K562 (cell line): Measurements from ENCODE around the gene CCDC7. TPM values are rescaled to one million over a fixed set of nuclear protein-coding genes. Genes with fewer than 3 reads are reported as not detected.

ENCODE experiments used
- ATAC-seq: fragments of 200-7000 bp; cut with Tn5 transposase; 3 replicates; pipeline ENCODE4 v1.9.1; 2020; ENCODE audit warnings: moderate library complexity
- BruUV-seq: library from RNA; stranded (reverse); fragments of 400-500 nt; replicated peaks from 2 replicates; lab custom pipeline; 2021; lab: Mats Ljungman, UMichigan
- CTCF ChIA-PET: fragments of 300-600 bp; formaldehyde crosslinking; extraction: SDS; loops from one replicate; lab custom pipeline; 2021; ENCODE audit warnings: low intra/inter-chr PET ratio; lab: Yijun Ruan, JAX
- POLR2A ChIA-PET: fragments of 300-600, 350-650 bp; sonication (Branson Sonifier 250); formaldehyde crosslinking; extraction: SDS; loops from one replicate; lab custom pipeline; 2021; ENCODE audit warnings: antibody characterized with exemption, inconsistent platforms; lab: Yijun Ruan, JAX
- DNase-seq, 4 experiments: peaks; one replicate each; pipeline versions ENCODE4 v3.0.0 to v3.0.0-alpha.2; 2011 to 2018; ENCODE audit warnings: low spot score in 3 of 4, mixed read lengths in 3 of 4; ENCODE audit errors: extremely low read depth in 1 of 4
- FAIRE-seq: peaks from 2 replicates; lab custom pipeline; 2011; peaks lifted over from hg19 to GRCh38; lab: Jason Lieb, UNC
- H2AFZ ChIP-seq: 2 replicates; pipeline ENCODE4 v1.6.0; 2011; ENCODE audit warnings: low read depth, low read length, control low read depth, inconsistent platforms
- H3K27ac ChIP-seq: fragments of 200-600 bp; 3 replicates; pipeline ENCODE4 v1.8.0; 2011; ENCODE audit warnings: low read depth, mild to moderate bottlenecking, control low read depth, inconsistent platforms, low read length, moderate library complexity, mixed read lengths; ENCODE audit errors: extremely low read depth
- H3K27me3 ChIP-seq, 2 experiments: fragments of 300-600 bp in 1 of 2; 2 replicates in 1 of 2; 3 replicates in 1 of 2; pipeline versions ENCODE4 v1.6.0 to v1.8.0; 2011; ENCODE audit warnings: inconsistent platforms in 2 of 2, low read length in 2 of 2, mild to moderate bottlenecking in 1 of 2, mixed read lengths in 1 of 2, moderate library complexity in 1 of 2; ENCODE audit not compliant: control insufficient read depth in 2 of 2, insufficient read depth in 2 of 2
- H3K36me3 ChIP-seq: fragments of 300-600 bp; 3 replicates; pipeline ENCODE4 v1.8.0; 2011; ENCODE audit warnings: mild to moderate bottlenecking, low read length, inconsistent platforms; ENCODE audit not compliant: control insufficient read depth, insufficient read depth
- H3K4me1 ChIP-seq, 2 experiments: fragments of 200-600 bp in 1 of 2; replicated peaks in 1 of 2; 2 replicates in 1 of 2; 3 replicates in 1 of 2; pipeline versions ENCODE4 v1.5.1 to v1.8.0; 2011; ENCODE audit warnings: inconsistent platforms in 2 of 2, low read length in 2 of 2, mild to moderate bottlenecking in 1 of 2, mixed read lengths in 1 of 2, moderate library complexity in 1 of 2; ENCODE audit not compliant: control insufficient read depth in 2 of 2, insufficient read depth in 2 of 2
- H3K4me2 ChIP-seq: 2 replicates; pipeline ENCODE4 v1.6.1; 2011; ENCODE audit warnings: low read length, control low read depth, inconsistent platforms, mixed read lengths; ENCODE audit not compliant: insufficient read depth
- H3K4me3 ChIP-seq: fragments of 200-600 bp; sonication (generic), shearing (Covaris generic); 2 replicates; pipeline ENCODE4 v1.5.1; 2016; ENCODE audit warnings: control low read depth, inconsistent platforms
- H3K79me2 ChIP-seq: fragments of 200-600 bp; 3 replicates; pipeline ENCODE4 v1.8.0; 2011; ENCODE audit warnings: low read length, inconsistent platforms; ENCODE audit not compliant: control insufficient read depth, insufficient read depth
- H3K9ac ChIP-seq, 2 experiments: 2 replicates each; pipeline versions ENCODE4 v1.6.0 to v1.6.1; 2011; ENCODE audit warnings: low read depth in 2 of 2, low read length in 2 of 2, control low read depth in 1 of 2, inconsistent platforms in 1 of 2, mild to moderate bottlenecking in 1 of 2, mixed read lengths in 1 of 2; ENCODE audit not compliant: insufficient read depth in 1 of 2
- H3K9me1 ChIP-seq: one replicate; pipeline ENCODE4 v1.6.0; 2011; ENCODE audit warnings: inconsistent platforms, mild to moderate bottlenecking, low read length, moderate library complexity; ENCODE audit not compliant: control insufficient read depth, insufficient read depth
- H3K9me3 ChIP-seq: replicated peaks from 2 replicates; pipeline ENCODE4 v1.5.1; 2011; ENCODE audit warnings: low read depth, low read length, inconsistent platforms; ENCODE audit not compliant: control insufficient read depth, insufficient read depth
- H4K20me1 ChIP-seq: replicated peaks from 2 replicates; pipeline ENCODE4 v1.6.1; 2011; ENCODE audit warnings: low read length, inconsistent platforms, mixed read lengths; ENCODE audit not compliant: control insufficient read depth, insufficient read depth
- MTF1 ChIP-seq: fragments of 250-450 bp; sonication (Bioruptor Pico); IDR thresholded peaks from 2 replicates; pipeline ENCODE4 v1.9.0; 2021; ENCODE audit warnings: moderate library complexity, mild to moderate bottlenecking, inconsistent platforms, borderline replicate concordance
- MXI1 ChIP-seq: IDR thresholded peaks from 2 replicates; pipeline ENCODE4 v1.6.1; 2011; ENCODE audit warnings: low read depth, mild to moderate bottlenecking, improper control_type of control experiment, low read length
- SIRT6 ChIP-seq: IDR thresholded peaks from one replicate; pipeline ENCODE4 v1.6.1; 2012; ENCODE audit warnings: low read depth, mild to moderate bottlenecking, control low read depth, inconsistent platforms, low read length, moderate library complexity
- in situ Hi-C: fragments of 300-500 bp; cut with MboI; formaldehyde crosslinking; loops from 4 replicates; pipeline ENCODE4 v1.15.0; 2018; ENCODE audit warnings: inconsistent platforms, mixed read lengths
- intact Hi-C: fragments of 100-400 bp; cut with micrococcal nuclease; formaldehyde crosslinking; loops from 2 replicates; pipeline ENCODE4 v1.14.2; 2022
- polyA plus RNA-seq, 8 experiments: library from polyadenylated mRNA; depleted of rRNA in 4 of 8; stranded (reverse) in 5 of 8; unstranded in 3 of 8; fragments of >200 nt; fragmentation: Nextera tagmentation in 2 of 8; fragmentation: Illumina TruSeq in 1 of 8; extraction: Ambion mirVana in 2 of 8; extraction: Trizol in 1 of 8; gene quantifications; 2 replicates each; pipeline versions ENCODE4 v1.2.1 to v1.2.3, GENCODE V29; 2011 to 2014; ENCODE audit warnings: inconsistent platforms in 1 of 8, missing spikeins in 1 of 8
- total RNA-seq, 7 experiments: library from RNA; depleted of rRNA in 6 of 7; stranded (reverse); fragments of >200 nt in 6 of 7; fragmentation: Illumina TruSeq in 2 of 7; extraction: Trizol in 2 of 7; gene quantifications; 2 replicates each; pipeline versions ENCODE4 v1.2.1 to v1.2.3, GENCODE V29; 2011 to 2021; ENCODE audit warnings: low replicate concordance in 1 of 7
- TF ChIP-seq, protein P1 (sequence below): fragments of 250-450 bp; sonication (Bioruptor Pico); IDR thresholded peaks from 2 replicates; pipeline ENCODE4 v1.8.0; 2022; ENCODE audit warnings: moderate library complexity, mild to moderate bottlenecking, inconsistent platforms
- TF ChIP-seq, protein P2 (sequence below): sonication (generic); formaldehyde crosslinking; IDR thresholded peaks from 2 replicates; pipeline ENCODE4 v1.8.1; 2023; ENCODE audit warnings: mild to moderate bottlenecking, missing genetic modification reagents

CCDC7 gene
- total and polyA plus RNA-seq, 9 of the 15 experiments (the other 6 are each of a cell fraction or from before 2014, with no cell fraction given), result 1.5 to 6.6 (median 2.7) TPM

DNA sequence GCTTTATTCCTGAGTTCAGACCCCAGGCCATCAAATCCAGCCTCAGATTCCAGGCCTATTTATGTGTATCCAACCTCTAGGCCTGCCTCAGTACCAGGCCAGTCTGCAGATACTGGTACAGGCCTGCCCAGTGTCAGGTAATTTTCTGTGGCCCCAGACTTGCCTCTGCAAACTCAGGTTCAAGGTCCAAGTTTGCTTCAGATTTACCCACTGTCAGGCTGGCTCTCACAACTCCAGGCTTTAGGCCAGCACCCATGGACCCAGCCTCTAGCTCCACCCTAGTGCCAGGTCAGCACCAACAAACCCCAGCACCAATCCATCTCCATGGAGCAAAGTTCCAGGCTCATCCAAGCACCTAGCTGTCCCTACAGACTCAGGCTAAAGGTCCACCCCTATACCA lies 342.4 kb downstream of the CCDC7 start:
- Histone ChIP-seq H4K20me1 (no peaks in the 10 kb centered on the region), H3K79me2 (no peaks in the 10 kb centered on the region), H3K36me3 (no peaks in the 10 kb centered on the region), H3K27ac (no peak overlapping the region), H3K9ac (no peak overlapping the region), H3K4me1 (no peaks in the 10 kb centered on the region), H3K27me3 (no peaks in the 10 kb centered on the region), H2AFZ (no peak overlapping the region), H3K9me3 (no peaks in the 10 kb centered on the region), H3K4me2 (no peak overlapping the region), H3K9me1 (no peaks in the 10 kb centered on the region), H3K4me3 (no peak overlapping the region)
- ChIA-PET CTCF (no interaction called here), POLR2A (interaction anchor here (0.9 kb wide), 1 partner anchor 75 kb away, joined by 4 read pairs; no protein-coding TSS in a partner anchor)
- ATAC-seq (no peak), FAIRE-seq (no peak), DNase-seq (no peak)
- no TSS peak for BruUV-seq
- in situ Hi-C loops, result no loop called here
- intact Hi-C loops, result no loop called here
- TF ChIP-seq MTF1 (CRISPR knock-in tag) (no peak), SIRT6 (no peak), MXI1 (no peak)
- TF ChIP-seq, protein P1, sequence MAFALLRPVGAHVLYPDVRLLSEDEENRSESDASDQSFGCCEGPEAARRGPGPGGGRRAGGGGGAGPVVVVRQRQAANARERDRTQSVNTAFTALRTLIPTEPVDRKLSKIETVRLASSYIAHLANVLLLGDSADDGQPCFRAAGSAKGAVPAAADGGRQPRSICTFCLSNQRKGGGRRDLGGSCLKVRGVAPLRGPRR, result no peak
- TF ChIP-seq, protein P2, sequence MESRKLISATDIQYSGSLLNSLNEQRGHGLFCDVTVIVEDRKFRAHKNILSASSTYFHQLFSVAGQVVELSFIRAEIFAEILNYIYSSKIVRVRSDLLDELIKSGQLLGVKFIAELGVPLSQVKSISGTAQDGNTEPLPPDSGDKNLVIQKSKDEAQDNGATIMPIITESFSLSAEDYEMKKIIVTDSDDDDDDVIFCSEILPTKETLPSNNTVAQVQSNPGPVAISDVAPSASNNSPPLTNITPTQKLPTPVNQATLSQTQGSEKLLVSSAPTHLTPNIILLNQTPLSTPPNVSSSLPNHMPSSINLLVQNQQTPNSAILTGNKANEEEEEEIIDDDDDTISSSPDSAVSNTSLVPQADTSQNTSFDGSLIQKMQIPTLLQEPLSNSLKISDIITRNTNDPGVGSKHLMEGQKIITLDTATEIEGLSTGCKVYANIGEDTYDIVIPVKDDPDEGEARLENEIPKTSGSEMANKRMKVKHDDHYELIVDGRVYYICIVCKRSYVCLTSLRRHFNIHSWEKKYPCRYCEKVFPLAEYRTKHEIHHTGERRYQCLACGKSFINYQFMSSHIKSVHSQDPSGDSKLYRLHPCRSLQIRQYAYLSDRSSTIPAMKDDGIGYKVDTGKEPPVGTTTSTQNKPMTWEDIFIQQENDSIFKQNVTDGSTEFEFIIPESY (CRISPR knock-in tag), result no peak
